ENCODE data around the gene GADL1.

Gene GADL1

GRCh38 chr3:30852833-30853232 is 41.6 kb downstream of the GADL1 start:
- H3K9me3 Mint-ChIP-seq: no peaks in the 10 kb centered on the region
- H3K4me1 Mint-ChIP-seq: no peaks in the 10 kb centered on the region
- no peaks in the 10 kb centered on the region for H3K27me3 Mint-ChIP-seq
- no peak overlapping the region for H3K4me3 Mint-ChIP-seq
- no peaks in the 10 kb centered on the region for H3K36me3 Mint-ChIP-seq
- H3K27ac Mint-ChIP-seq: no peak overlapping the region

GRCh38 chr3:30848087-30848779 is 46.2 kb downstream of the GADL1 start:
- Mint-ChIP-seq H3K4me1 (no peaks in the 10 kb centered on the region), H3K27me3 (peaks cover 1% of the 10 kb centered on the region)

GRCh38 chr3:30847592-30847991 is 46.9 kb downstream of the GADL1 start:
- Mint-ChIP-seq H3K4me3 (no peak overlapping the region), H3K27ac (no peak overlapping the region), H3K4me1 (no peaks in the 10 kb centered on the region), H3K27me3 (peaks cover 1% of the 10 kb centered on the region), H3K36me3 (no peaks in the 10 kb centered on the region), H3K9me3 (no peaks in the 10 kb centered on the region)

More at GRCh38 chr3:30848087-30848779, 46.2 kb downstream of the GADL1 start:
- Mint-ChIP-seq H3K4me3 (no peak overlapping the region), H3K27ac (no peak overlapping the region), H3K36me3 (no peaks in the 10 kb centered on the region), H3K9me3 (no peaks in the 10 kb centered on the region)

GRCh38 chr3:30845606-30846005 is 48.9 kb downstream of the GADL1 start:
- H3K4me3 Mint-ChIP-seq: no peak overlapping the region
- H3K27ac Mint-ChIP-seq: no peak overlapping the region
- no peaks in the 10 kb centered on the region for H3K9me3 Mint-ChIP-seq
- H3K4me1 Mint-ChIP-seq: no peaks in the 10 kb centered on the region
- H3K27me3 Mint-ChIP-seq: peaks cover 3% of the 10 kb centered on the region
- no peaks in the 10 kb centered on the region for H3K36me3 Mint-ChIP-seq

GRCh38 chr3:30843877-30844276 is 50.6 kb downstream of the GADL1 start:
- Mint-ChIP-seq H3K36me3 (no peaks in the 10 kb centered on the region), H3K27ac (no peak overlapping the region), H3K27me3 (peaks cover 3% of the 10 kb centered on the region), H3K9me3 (no peaks in the 10 kb centered on the region), H3K4me3 (no peak overlapping the region), H3K4me1 (no peaks in the 10 kb centered on the region)

- Mint-ChIP-seq H3K9me3 (no peaks in the 10 kb centered on the region), H3K36me3 (no peaks in the 10 kb centered on the region), H3K27me3 (no peaks in the 10 kb centered on the region), H3K4me1 (no peaks in the 10 kb centered on the region), H3K4me3 (no peak overlapping the region), H3K27ac (no peak overlapping the region)
These were observed 58.3 kb downstream of the GADL1 start for GRCh38 chr3:30836141-30836540.

- no peaks in the 10 kb centered on the region for H3K4me1 Mint-ChIP-seq
- H3K27ac Mint-ChIP-seq: no peak overlapping the region
- H3K4me3 Mint-ChIP-seq: no peak overlapping the region
- H3K27me3 Mint-ChIP-seq: no peaks in the 10 kb centered on the region
- no peaks in the 10 kb centered on the region for H3K36me3 Mint-ChIP-seq
- H3K9me3 Mint-ChIP-seq: no peaks in the 10 kb centered on the region
These were observed 58.8 kb downstream of the GADL1 start for GRCh38 chr3:30835667-30836066.

- H3K27me3 Mint-ChIP-seq: no peaks in the 10 kb centered on the region
- H3K4me3 Mint-ChIP-seq: no peak overlapping the region
- no peaks in the 10 kb centered on the region for H3K9me3 Mint-ChIP-seq
- H3K27ac Mint-ChIP-seq: no peak overlapping the region
- no peaks in the 10 kb centered on the region for H3K36me3 Mint-ChIP-seq
- no peaks in the 10 kb centered on the region for H3K4me1 Mint-ChIP-seq
These were observed 61.4 kb downstream of the GADL1 start for GRCh38 chr3:30832961-30833575.

- no peak overlapping the region for H3K4me3 Mint-ChIP-seq
- H3K36me3 Mint-ChIP-seq: no peaks in the 10 kb centered on the region
- H3K27ac Mint-ChIP-seq: no peak overlapping the region
- H3K9me3 Mint-ChIP-seq: no peaks in the 10 kb centered on the region
- no peaks in the 10 kb centered on the region for H3K27me3 Mint-ChIP-seq
- no peaks in the 10 kb centered on the region for H3K4me1 Mint-ChIP-seq
These were observed 67.4 kb downstream of the GADL1 start for GRCh38 chr3:30827080-30827479.

- Mint-ChIP-seq H3K27ac (no peak overlapping the region), H3K27me3 (no peaks in the 10 kb centered on the region), H3K9me3 (no peaks in the 10 kb centered on the region), H3K4me3 (no peak overlapping the region), H3K4me1 (no peaks in the 10 kb centered on the region), H3K36me3 (no peaks in the 10 kb centered on the region)
These were observed 67.9 kb downstream of the GADL1 start for GRCh38 chr3:30826531-30826942.

- Mint-ChIP-seq H3K36me3 (no peaks in the 10 kb centered on the region), H3K27ac (no peak overlapping the region), H3K27me3 (no peaks in the 10 kb centered on the region), H3K4me3 (no peak overlapping the region), H3K4me1 (no peaks in the 10 kb centered on the region), H3K9me3 (no peaks in the 10 kb centered on the region)
These were observed 75.2 kb downstream of the GADL1 start for GRCh38 chr3:30819067-30819798.

GRCh38 chr3:30813734-30814133 is 80.7 kb downstream of the GADL1 start:
- Mint-ChIP-seq H3K36me3 (no peaks in the 10 kb centered on the region), H3K27ac (no peak overlapping the region), H3K4me3 (no peak overlapping the region), H3K27me3 (no peaks in the 10 kb centered on the region), H3K9me3 (no peaks in the 10 kb centered on the region), H3K4me1 (peaks cover 17% of the 10 kb centered on the region)

GRCh38 chr3:30811151-30811795 is 83.2 kb downstream of the GADL1 start:
- Mint-ChIP-seq H3K27me3 (peaks cover 1% of the 10 kb centered on the region), H3K4me3 (no peak overlapping the region), H3K4me1 (peaks cover 17% of the 10 kb centered on the region), H3K36me3 (no peaks in the 10 kb centered on the region), H3K27ac (no peak overlapping the region), H3K9me3 (no peaks in the 10 kb centered on the region)

- no peaks in the 10 kb centered on the region for H3K9me3 Mint-ChIP-seq
- no peak overlapping the region for H3K27ac Mint-ChIP-seq
- H3K27me3 Mint-ChIP-seq: peaks cover 1% of the 10 kb centered on the region
- H3K36me3 Mint-ChIP-seq: no peaks in the 10 kb centered on the region
- peak overlapping the region; percentile 53 for H3K4me3 Mint-ChIP-seq
- H3K4me1 Mint-ChIP-seq: peaks cover 17% of the 10 kb centered on the region
These were observed 83.8 kb downstream of the GADL1 start for GRCh38 chr3:30810625-30811024.

GRCh38 chr3:30805695-30806094 is 88.8 kb downstream of the GADL1 start:
- Mint-ChIP-seq H3K9me3 (no peaks in the 10 kb centered on the region), H3K27ac (no peak overlapping the region), H3K4me1 (peaks cover 19% of the 10 kb centered on the region), H3K36me3 (no peaks in the 10 kb centered on the region), H3K27me3 (peaks cover 1% of the 10 kb centered on the region), H3K4me3 (no peak overlapping the region)

- Mint-ChIP-seq H3K4me1 (peaks cover 12% of the 10 kb centered on the region), H3K36me3 (no peaks in the 10 kb centered on the region), H3K4me3 (no peak overlapping the region), H3K27me3 (peaks cover 1% of the 10 kb centered on the region), H3K27ac (no peak overlapping the region), H3K9me3 (no peaks in the 10 kb centered on the region)
These were observed 89.5 kb downstream of the GADL1 start for GRCh38 chr3:30804984-30805383.

Measured in activated naive CD4-positive, alpha-beta T cell treated with anti-CD3 and anti-CD28 coated beads, Interleukin-2, amount 50 U/mL, for 24 hours (primary cell).